ENCODE results near the gene MYPOP. TPM values are rescaled to one million over a fixed set of nuclear protein-coding genes. Genes with fewer than 3 reads are reported as not detected.

MYPOP gene, protein sequence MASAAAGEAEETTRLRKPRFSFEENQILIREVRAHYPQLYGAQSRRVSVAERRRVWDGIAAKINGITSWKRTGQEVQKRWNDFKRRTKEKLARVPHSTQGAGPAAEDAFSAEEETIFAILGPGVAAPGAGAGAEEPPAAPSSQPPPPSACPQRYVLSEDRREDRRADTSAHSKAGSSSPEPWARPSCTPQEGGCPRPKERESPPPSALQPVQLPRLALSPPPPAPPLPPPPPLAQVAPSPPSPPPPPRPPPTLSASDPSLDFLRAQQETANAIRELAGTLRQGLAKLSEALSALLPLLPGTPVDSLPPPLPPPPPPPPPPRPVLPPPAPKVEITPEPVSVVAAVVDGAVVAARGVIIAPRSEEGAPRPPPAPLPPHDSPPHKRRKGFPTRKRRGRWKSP
- 5.0 TPM for total RNA-seq

DNA sequence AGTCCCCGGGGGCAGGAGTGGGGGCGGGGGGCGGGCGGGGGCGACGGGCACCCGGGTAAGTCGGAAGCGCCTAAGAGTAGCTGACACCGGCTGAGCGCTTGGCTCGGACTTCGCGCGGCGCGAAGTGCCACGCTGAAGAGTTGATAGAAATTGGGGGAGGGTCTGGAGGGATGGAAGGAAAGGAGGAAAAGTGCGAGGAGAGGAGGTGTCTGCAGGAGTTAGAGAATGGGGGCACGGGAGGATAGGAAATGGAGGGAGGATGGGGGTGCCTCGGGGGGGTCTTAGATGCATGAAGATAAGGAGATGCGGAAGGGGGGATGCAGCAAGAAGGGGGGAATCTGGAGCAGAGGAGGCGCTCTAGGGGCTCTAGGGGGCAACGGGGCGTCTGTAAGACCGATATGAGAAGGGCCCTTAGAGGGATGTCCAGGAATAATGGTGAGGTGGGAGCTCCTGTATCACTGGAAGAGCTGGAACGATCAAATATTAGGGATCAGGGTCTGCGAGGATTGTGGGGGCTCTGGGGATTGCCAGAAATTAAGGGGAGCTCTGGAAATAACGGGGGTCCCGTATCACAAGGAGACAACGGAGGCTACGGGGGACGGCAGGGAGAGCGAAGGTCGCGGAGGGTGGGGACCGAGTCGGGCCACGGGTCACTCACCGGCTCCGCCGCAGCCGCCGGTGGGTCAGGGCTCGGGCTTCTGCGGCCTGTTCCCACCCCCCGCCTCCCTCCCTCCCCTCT, at the start of gene MYPOP:
TSS of gene MYPOP (minus strand) at position 702 of the 739 bp plus-strand sequence. CDS start 840 bp downstream, outside the sequence.
- no peak for ATAC-seq
- no peak for DNase-seq (ENCODE audit: low spot score)

DNA sequence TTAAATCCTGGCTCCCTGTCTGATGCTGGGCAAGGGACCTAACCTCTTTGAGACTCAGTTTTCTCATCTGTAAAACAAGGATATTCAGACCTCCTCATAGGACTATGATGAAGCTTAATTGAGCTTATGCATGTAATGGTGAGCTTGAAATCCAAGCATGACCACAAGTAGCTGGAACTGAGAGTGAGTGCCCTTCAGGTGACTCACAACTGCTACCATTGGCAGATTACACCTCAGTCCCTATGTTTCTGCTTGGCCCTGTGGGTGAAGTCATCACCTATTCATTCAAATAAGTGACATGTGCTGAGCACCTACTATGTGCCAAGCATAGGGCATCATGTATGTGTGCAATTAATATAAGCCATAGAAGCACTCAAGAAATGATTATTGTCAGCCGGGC, 45.5 kb upstream of the MYPOP start:
- DNase-seq (ENCODE audit: low spot score) (no peak), ATAC-seq (no peak)

DNA sequence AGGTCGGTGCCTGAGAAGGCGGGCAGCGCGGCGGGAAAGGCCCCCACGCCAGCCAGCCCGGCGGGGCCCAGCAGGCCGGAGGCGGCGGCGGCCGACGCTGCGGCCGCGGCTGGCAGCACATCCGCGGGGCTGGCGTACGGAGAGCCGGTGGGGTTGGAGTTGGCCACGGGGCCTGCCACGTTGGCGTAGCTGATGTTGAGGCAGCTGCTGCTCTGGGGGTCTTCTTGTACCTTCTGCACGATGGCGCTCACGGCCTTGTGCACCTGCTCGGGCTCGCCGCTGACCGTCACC, 38.0 kb upstream of the MYPOP start:
- no peak for DNase-seq (ENCODE audit: low spot score)
- ATAC-seq = no peak

DNA sequence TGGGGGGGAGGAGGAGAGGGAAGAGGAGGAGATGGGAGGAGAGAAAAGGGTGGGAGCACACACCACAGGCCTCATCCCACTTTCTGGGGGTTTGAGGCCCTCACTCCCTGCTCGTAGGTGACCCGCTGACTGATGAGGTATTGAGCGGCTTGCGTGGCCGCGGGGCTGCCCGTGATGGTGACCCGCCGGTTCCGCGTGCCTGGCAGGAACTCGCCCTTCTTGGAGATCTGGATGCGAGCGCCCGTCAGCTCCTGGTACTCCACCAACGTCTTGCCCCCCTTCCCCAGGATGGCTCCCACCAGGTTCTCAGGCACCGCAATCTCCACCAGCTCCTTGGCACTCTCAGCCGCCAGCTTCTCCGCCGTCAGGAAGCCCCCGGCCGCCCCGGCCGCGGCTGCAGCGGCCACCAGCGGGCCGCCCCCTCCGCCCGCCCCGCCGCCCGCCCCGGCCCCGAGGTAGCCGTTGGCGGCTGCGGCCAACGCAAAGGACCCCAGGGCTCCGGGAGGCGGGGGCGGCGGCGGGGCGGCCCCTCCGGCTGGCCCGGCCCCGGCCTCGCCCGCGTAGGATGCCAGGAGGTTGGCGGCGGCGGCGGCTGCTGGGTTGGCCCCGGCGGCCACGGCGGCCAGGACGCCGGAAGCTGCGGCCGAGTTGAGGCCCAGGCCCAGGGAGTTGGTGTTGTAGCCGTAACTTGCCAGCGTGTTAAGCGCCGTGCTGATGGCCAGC, 37.5 kb upstream of the MYPOP start:
- DNase-seq (ENCODE audit: low spot score) (no peak), ATAC-seq (no peak)

DNA sequence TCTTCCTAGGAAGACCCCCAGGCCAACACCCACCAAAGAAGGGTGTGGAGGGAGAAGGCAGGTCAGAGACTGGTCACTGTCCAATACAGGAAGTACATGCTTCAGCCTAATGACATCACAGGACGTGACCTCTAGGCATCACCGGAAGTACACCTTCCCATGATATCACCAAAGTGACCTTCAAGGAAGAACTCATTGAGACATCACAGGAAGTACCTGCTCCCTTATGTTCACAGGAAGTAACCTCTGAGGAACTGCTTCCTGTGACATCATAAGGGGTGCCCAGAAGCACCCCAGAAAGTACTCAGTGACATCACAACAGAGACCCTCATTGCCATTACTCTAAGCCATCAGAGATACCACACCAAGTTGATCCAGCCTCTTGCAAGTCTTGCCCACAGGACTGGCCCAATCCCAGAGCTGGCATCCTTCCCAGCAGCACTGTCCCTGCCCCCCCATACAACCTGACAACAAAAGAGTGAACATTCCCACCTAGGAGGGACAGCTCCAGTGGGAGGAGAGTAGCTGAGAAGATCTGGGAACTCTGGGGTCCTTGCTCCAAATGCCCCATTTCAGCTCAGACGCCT, 36.4 kb upstream of the MYPOP start:
- no peak for DNase-seq (ENCODE audit: low spot score)

DNA sequence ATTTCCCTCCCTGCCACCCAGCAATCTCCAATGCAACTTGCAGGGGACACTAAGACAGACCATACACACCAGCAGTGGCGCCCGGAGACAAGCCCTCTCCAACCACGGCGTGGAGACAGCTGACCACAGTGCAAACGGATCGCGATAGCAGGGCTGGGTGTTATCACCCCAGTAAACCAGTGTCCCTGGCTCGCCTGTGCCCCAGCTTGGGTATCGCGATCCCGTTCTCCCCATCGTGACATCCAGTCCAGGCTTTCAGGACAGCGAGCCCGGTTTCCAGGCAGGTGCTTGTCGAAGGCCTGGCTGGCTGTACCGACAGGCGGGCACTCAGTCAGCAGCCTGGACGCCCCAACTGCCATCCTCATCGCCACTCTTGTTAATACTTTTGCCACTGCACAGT, 32.9 kb upstream of the MYPOP start:
- DNase-seq (ENCODE audit: low spot score) = no peak
- ATAC-seq = no peak

More for the DNA sequence above, 36.4 kb upstream of the MYPOP start:
- no peak for ATAC-seq

DNA sequence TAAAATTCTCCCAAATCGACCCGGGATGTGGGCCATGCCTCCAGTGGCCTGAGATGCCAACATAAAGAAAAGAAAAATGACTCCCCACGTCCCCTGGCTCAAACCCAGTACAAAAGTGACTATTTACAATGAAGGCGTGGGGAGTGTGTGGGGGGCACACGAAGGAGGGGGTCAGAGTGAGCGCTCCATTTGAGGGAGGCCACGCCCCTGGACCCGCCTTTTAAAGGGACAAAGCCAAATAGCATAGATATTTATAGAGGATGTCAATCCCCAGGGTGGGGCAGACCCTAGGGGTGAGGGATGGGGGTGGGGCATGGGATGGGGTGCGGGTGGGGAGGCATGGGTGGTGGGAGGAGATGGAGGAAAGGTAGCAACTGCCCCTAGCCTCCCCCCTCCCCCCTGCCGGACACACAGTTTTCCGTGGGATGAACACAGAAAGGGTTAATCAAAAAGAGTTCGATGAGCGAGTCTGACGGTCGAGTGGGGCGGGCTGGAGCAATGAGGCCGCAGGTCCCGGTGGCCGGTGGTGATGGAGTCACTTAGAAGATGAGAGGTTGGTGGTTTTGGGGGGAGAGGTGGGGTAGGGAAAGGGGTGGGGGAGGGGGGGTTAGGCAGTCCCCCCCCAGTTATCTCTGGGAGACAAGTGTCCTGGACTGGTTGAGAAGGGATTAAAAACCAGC, 32.3 kb upstream of the MYPOP start:
- no peak for DNase-seq (ENCODE audit: low spot score)

DNA sequence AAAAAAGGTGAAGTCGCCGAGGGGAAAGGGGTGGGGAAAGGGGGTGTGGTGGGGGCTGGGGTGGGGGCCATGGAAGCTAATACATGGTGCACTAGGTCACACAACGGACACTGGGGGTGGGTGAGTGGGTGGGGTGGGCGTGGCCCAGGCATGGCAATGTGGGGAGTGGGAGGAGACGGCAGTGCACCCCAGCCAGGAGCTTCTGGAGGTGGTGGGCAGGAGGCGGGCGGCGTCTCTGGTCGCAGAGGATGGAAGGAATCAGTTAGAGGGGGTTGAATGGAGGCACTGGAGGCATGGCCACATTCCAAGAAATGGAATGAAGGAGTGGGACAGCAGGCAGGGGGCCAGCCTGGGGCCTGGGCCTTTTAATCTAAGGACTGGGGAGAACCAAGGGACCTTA, 31.3 kb upstream of the MYPOP start:
- ATAC-seq (no peak), DNase-seq (ENCODE audit: low spot score) (no peak)

More for the DNA sequence above, 32.3 kb upstream of the MYPOP start:
- ATAC-seq = no peak

DNA sequence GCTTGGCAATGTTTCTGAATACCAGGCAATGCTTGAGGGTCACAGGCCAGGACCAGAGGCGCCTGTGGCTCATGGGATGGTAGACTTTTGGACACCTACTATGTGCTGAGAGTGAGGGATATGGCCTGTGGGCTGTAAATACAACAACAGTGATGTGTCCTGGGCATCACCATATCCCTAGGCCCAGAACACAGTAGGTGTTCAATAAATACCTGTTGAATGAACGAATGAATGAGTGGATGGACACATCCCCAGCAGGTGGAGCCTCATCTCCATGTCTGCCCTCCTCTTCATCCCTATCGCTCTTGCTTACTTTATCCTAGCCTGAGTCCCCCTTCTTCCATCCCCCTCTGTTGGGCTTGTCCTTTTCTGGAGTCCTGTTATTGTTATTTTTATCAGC, 28.6 kb upstream of the MYPOP start:
- no peak for ATAC-seq
- no peak for DNase-seq (ENCODE audit: low spot score)

DNA sequence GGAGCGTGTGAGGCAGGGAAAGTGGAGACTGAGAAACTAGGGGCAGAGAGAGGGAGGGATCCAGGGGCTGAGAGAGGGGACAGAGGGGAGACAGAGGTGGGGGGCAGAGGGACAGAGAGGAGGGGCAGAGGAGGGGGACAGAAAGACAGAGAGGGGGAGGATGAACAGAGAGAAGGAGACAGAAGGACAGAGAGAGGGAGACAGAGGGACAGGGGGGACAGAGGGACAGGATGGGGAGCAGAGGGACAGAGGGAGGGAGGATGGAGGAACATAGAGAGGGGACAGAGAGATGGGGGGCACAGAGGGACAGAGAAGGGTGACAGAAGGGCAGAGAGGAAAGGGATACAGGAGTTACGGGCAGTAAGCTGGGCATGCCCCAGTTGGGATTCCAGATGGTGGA, 26.8 kb upstream of the MYPOP start:
- DNase-seq (ENCODE audit: low spot score) (no peak), ATAC-seq (no peak)

DNA sequence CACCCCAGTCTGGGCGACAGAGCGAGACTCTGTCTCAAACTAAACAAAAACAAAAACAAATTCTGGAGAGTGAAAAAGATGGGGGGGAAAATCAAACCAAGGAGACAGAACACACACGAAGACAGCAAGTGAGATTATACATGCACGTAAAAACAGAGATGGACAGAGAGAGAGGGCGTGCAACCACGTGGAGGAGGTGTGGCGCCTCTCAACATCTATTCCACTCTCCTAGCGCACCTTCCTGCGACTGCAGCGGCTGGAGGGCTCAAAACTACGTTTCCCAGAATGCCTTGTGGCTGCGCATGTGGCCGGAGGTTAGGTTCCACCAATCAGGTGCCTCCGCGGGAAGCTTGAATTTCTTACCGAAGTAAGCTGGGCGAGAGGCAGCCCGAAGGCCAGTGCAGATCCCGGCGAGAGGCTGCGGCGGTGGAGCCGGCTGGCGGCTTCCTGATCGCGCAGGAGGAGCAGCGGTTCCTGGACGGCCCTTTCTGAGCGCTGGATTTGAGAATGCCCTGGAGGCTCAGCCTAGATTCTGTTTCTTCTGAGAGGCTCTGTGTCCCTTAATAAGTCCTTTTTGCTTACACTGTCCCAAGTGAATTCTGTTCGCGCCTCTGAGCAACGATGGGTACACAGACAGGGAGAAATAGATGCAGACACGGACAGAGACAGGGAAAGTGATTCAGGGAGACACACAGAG, 25.3 kb upstream of the MYPOP start:
- DNase-seq (ENCODE audit: low spot score) (peak; percentile 91), ATAC-seq (peak; percentile 99)

DNA sequence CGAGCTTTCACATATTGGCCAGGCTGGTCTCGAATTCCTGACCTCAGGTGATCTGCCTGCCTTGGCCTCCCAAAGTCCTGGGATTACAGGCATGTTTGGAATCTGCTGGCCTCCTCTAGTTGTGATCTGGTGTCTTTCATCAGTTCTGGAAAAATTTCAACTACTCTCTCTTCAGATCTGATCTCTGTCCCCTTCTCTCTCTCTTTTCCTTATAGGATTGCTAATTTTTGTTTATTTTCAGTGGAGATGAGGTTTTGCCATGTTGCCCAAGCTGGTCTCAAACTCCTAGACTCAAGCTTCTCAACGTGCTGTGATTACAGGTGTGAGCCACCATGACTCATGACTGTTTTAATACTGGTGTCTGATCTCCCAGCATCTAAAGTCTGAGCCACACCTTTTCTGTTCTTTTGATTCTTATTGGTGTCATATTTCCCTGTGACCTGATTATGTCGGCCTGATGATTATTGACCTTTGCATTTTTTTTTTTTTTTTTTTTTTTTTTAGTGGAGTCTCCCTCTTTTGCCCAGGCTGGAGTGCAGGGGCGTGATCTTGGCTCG, 22.6 kb upstream of the MYPOP start:
- no peak for DNase-seq (ENCODE audit: low spot score)
- no peak for ATAC-seq

DNA sequence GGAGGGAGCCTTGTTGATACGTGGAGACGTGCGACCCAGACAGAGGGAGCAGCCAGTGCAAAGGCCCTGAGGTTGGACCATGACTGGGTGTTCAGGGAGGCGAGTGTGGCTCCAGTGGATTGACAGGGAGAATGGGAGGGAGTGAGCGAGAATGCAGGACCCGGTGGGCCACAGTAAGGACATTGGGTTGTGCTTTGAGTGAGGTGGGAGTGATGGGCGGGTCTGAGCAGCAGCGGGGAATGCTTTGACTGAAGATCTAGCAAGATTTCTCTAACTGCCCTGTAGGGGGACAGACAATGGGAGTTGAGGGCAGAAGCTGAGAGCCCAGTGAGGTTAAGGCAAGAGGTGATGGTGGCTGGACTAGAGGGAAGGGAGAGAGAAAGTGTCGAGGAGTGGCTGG, 19.9 kb upstream of the MYPOP start:
- ATAC-seq = no peak

DNA sequence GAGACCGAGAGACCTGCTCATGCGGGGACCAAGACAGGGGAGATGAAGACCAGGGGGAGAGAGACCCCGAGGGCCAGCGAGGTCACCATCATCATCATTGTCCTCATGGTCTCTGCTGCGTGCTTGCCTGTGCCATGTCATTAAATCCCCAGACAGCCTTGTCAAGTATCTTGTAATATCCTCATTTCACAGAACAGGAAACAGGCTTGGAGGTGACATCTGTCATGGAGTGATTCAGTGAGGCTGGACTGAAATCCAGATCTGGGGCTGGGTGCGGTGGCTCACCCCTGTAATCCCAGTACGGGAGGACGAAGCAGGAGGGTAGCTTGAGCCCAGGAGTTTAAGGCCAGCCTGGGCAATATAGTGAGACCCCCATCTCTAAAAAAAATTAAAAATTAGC, 18.0 kb upstream of the MYPOP start:
- DNase-seq (ENCODE audit: low spot score) = no peak
- ATAC-seq = no peak

More for the DNA sequence above, 19.9 kb upstream of the MYPOP start:
- no peak for DNase-seq (ENCODE audit: low spot score)

DNA sequence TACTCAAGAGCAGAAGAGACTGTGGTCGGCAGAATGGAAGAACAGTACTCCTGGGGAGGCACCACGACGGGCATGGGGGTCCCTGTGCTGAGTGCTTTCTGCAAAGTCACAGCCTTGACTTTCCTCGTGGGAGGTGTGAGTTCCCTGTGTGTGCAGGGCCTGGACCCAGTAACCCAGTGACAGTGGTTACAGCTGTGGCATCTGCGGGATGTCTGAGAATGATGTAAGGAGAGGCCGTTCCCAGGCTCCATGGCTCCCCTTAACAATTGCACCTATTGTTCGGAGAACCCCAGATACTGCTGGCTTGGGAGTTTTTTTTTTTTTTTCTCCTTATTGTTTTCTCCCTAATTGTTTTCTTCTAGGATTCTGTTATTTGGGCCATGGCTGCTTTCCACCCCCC, 17.3 kb upstream of the MYPOP start:
- DNase-seq (ENCODE audit: low spot score) = no peak
- ATAC-seq = no peak

DNA sequence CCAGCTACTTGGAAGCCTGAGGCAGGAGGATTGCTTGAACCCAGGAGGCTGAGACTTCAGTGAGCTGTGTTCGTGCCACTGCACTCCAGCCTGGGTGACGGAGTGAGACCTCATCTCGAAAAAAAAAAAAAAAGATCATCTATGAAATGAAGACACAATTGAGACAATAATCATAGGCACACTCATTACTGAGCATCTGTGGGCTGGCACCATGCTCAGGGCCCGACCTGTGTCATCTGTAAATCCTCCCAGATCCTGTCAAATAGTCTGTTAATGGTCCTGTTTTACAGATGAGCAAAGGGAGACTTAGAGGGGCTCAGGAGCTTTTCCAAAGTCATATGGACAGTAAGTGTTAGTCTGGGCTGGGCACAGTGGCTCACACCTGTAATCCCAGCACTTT, 16.3 kb upstream of the MYPOP start:
- DNase-seq (ENCODE audit: low spot score) = no peak
- no peak for ATAC-seq

DNA sequence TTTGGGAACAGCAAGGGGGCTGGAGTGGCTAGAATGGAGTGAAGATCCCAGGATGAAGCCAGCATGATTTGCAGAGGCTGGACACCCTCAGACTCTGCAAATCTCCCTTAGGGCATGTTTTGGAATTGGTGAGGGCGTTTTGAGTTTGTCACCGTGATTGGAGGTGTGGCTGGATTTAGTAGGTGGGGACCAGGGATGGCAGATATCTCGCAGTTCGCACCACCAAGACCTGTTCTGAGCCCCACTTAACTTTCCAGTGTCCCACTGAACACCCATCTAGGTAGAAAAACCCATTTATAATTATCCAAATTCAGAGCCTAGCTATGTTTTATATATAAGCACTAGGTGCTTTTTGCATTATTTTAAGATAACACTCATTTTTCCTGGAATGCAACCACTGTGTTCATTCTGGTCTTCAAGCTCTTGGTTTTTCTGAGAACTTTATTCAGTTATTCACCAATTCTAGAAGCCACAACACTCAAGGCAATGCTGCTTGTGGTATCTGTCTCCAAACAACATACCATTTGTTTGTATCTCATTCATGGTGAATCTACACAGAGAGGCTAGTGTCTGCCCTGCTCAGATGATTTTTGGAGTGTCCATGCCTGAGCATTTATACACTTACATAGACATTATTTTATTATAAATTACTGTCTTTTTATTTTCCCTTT, 15.1 kb upstream of the MYPOP start:
- ATAC-seq = no peak
- no peak for DNase-seq (ENCODE audit: low spot score)

DNA sequence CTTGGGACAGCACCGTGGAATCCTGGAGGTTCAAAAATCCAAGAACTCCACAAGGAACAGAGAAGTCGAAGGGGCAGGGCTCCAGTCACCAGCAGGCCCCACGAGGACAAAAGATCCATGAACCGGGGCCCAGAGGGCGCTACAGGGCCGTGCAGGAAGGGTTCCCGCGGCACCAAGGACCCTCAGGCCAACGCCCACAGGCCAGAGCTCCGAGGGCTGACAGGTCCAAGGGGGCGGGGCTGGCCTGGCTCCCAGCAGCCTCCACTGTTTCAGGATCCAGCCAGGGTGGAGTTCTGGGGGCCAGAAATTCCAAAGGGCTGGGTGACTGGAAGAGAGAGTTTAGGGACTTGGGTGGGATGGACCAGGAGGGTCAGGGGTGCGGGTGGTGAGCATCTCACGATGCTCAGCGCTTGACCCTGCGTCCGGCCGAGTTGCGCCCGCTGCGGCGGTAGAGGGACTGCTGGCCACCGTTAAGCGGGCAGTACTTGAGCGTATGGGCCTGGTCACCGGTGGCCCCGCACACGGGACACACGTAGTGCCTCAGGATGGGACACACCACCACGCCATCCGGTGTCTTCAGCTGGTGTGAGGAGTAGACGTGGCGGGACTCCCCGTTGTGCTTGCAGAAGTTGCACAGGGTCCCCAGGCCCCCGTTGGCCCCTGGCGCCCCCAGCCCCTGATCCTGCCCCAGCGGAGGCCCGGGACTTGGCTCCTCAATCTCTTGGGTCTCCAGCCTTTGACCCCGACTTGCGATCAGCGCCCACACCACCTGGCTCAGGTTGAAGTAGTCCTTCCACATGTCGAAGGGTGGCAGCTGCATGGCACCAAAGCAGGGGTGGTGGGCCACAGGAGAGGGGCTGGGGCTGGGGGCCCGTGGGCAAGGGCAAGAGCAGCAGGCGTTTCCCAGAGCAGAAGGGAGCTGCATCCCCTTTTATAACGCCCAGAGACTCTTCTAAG, 11.7 kb upstream of the MYPOP start, which contains the start of gene NANOS2:
TSS of gene NANOS2 (minus strand) at position 905 of the 957 bp plus-strand sequence. CDS start at position 820, 85 bp downstream.
- DNase-seq (ENCODE audit: low spot score) (no peak), ATAC-seq (no peak)

Measured in left lobe of liver (tissue), 2 donors.